GM12874 (cell line): ENCODE results near the gene MMEL1.
A peak's percentile ranks its signal among the peaks of the same experiment; 100 is the strongest.

Experiments
- TF ChIP-seq, protein P1 (sequence below): IDR thresholded peaks from 2 replicates; pipeline ENCODE4 v1.5.1; 2011; ENCODE audit warnings: low read depth, mild to moderate bottlenecking, control low read depth, low read length, moderate library complexity; ENCODE audit not compliant: insufficient read depth

MMEL1 gene

DNA sequence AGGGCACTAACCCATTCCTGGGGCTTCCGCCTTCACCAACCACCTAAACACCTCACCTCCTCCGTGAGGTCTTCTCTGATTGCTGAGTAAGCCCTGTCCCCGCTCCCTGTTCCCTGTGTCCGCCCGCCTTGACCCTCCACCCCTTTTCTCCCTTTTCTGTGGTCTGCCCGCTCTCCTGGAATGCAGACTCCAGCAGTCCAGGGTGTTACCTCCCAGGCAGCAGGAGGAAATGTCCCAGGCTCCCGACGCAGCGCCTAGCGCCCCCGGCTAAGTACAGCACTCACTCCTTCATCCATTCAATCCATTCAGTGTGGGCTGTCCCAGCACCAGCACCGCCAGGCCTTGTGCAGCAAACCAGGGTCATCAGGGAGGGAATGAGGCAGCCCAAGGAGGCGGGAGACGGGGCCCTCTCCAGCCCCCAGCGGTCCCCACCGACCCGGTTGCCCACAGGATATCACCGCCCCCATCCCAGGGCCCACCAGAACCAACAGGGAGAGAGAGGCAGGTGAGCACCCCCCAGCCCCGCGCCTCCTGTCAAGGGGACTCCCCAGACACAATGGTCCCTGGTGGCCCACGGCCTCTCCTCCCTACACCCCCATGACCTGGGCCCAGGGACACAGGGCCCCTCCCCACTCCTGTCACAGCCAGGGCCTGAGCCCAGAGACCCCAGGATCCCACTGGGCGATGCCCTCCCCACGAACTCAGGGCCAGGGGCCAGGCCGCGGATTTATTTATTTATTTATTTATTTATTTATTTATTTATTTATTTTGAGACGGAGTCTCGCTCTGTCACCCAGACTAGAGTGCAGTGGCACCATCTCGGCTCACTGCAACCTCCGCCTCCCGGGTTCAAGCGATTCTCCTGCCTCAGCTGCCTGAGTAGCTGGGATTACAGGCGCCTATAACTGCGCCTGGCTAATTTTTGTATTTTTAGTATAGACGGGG lies 66.4 kb downstream of the MMEL1 start:
- TF ChIP-seq, protein P1, sequence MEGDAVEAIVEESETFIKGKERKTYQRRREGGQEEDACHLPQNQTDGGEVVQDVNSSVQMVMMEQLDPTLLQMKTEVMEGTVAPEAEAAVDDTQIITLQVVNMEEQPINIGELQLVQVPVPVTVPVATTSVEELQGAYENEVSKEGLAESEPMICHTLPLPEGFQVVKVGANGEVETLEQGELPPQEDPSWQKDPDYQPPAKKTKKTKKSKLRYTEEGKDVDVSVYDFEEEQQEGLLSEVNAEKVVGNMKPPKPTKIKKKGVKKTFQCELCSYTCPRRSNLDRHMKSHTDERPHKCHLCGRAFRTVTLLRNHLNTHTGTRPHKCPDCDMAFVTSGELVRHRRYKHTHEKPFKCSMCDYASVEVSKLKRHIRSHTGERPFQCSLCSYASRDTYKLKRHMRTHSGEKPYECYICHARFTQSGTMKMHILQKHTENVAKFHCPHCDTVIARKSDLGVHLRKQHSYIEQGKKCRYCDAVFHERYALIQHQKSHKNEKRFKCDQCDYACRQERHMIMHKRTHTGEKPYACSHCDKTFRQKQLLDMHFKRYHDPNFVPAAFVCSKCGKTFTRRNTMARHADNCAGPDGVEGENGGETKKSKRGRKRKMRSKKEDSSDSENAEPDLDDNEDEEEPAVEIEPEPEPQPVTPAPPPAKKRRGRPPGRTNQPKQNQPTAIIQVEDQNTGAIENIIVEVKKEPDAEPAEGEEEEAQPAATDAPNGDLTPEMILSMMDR, result no peak

DNA sequence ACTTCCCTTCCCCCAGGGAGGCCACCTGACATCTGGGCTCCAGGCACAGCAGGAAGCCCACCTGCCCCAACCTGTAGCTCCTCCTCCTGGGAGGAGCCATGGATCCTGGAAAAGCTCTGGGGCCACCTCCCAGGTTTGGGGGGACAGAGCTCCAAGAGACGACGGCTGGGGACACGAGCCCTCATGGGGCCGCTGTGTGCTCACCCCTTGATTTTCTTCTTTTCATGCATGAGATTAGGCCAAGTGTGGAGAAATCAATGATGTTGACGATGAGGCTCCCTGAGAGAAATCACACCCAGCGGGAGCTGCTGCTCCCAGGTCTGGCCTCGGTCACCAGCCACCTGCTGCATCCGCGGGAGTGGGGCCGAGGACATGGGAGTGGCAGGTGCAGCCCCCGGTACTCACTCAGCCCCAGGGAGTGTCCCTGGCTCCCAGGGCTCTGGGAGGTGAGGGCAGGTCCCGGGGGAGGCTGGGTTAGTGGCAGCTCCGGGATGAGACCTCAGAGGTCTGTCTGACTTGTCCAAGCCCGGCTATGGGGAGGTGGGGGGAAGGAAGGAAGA lies 67.9 kb downstream of the MMEL1 start:
- TF ChIP-seq, protein P1, result no peak

DNA sequence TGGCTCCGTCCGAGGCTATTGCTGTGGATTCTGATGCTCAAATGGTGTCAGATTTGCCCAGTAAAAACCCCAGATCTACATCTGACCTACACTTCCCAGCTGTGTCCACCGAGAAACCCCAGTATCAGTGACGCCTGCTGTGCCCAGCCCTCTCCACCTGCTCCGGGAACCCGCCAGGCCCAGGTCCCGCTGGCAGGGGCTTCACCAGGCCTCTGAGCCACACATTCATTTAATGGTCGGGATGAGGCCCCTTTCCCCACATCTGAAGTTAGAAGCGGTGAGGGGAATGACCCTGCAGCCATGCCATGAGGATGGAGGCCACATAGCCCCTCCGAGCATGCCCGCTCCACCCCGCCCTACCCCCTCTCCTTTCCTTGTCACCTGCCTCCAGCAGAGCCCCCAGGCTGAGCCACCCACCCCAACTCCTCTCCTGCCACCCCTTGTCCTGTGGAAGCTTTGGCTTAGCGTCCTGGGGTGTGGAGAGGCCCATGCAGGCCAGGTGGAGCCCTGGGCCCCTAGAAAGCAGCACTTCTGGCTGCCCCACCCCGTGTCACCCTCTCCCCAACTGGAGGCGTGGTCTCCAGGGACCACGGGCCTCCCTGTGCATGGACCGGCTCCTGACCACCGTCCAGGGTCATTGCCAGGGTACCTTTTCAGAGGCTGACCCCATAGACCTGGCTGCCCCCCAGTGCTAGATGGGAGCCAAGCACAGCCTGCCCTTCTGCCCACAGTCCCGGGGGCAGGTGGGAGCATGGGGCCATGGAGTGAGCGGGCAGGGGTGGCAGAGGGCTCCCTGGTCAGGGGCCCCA lies 68.6 kb downstream of the MMEL1 start:
- TF ChIP-seq, protein P1, result no peak

- TF ChIP-seq, protein P1, result no peak
These were observed 69.6 kb downstream of the MMEL1 start for GRCh38 chr1:2563205-2563604.

DNA sequence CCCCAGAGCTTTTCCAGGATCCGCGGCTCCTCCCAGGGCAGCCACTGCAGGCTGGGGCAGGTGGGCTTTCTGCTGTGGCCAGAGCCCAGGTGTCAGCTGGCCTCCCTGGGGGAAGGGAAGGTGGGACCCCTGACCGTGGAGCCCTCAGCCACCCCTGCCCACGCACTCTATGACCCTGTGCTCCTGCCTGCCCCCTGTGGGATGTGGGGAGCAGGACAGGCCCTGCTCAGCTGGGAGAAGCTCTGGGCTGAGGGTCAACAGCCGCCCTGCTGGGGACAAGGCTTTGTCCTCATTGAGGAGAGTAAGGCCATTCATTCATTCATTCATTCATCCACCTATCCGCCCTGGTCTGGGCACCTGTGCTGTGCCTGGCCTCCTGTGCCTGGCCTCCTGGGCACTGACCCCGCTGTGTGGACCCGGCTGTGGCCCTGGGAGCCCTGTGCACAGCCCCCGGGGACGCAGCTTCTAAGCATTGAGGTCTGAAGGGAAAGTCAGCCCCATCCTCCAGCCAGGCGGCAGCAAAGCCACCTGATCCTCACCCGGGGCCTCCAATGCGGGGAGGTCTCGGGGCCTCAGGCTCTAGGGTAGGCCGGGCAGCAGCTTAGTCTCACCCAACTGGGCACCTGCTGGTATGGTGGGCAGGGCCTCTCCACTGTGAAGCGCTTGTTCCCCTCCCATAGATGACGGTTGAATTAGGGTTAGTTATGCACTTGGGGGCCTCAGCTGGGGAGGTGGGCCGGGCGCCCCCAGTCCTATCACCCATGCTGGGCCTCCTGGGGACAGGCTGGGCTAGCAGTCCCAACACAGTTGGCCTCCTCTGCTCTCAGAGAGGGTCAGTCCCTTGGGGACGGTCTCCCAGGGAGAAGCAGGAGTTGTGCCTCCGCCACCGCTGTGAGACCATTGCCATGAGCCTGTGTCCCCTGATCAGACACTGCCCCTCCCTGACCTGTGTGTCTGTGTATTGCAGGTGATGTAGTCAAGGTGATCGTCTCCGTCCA lies 70.6 kb downstream of the MMEL1 start:
- TF ChIP-seq, protein P1, result peak; percentile 73

DNA sequence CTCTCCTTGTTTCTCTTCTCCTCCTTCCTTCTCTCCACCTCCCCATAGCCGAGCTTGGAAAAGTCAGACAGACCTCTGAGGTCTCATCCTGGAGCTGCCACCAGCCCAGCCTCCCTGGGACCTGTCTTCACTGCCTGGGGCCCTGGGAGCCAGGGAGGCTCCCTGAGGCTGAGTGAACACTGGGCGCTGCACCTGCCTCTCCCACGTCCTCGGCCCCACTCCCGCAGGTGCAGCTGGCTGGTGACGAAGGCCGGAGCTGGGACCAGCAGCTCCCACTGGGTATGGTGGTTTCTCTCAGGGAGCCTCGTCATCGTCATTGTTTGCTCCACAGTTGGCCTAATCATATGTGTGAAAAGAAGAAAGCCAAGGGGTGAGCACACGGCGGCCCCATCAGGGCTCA lies 71.4 kb downstream of the MMEL1 start:
- TF ChIP-seq, protein P1, result no peak
